A673 (cell line): ENCODE measurements around the gene RPS6KA3.

ENCODE experiments used
- EZH2 ChIP-seq: fragments of 200-600 bp; sonication (generic); IDR thresholded peaks from 2 replicates; pipeline ENCODE4 v1.6.1; 2017; ENCODE audit warnings: borderline replicate concordance, low read depth, mild to moderate bottlenecking, mixed read lengths, antibody characterized with exemption, low read length; ENCODE audit not compliant: poor library complexity, severe bottlenecking
- TF ChIP-seq, protein P1 (sequence below): fragments of 300-800, 200-600 bp; sonication (generic); conservative IDR thresholded peaks from 2 replicates; pipeline ENCODE4 v1.5.1; 2017; ENCODE audit warnings: low read depth, mild to moderate bottlenecking, antibody characterized with exemption, low read length, moderate library complexity, mixed read lengths

DNA sequence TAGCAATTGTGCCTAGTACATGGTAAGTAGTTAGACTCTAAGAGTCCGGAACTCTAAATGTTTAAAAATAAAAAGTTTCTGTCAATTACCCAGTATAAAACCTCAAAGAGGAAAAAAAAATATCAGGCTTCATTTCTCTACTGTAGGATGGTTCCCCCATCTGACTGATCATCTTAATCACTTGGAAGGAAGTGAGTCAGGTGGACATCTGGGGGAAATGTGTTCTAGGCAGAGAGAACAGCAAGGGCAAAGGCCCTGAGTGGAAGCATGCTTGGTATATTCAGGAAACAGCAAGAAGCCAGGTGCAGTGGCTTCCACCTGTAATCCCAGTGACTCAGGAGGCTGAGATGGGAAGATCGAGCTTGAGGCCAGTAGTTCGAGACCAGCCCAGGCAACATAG is 122.2 kb downstream of the RPS6KA3 start:
- TF ChIP-seq, protein P1, sequence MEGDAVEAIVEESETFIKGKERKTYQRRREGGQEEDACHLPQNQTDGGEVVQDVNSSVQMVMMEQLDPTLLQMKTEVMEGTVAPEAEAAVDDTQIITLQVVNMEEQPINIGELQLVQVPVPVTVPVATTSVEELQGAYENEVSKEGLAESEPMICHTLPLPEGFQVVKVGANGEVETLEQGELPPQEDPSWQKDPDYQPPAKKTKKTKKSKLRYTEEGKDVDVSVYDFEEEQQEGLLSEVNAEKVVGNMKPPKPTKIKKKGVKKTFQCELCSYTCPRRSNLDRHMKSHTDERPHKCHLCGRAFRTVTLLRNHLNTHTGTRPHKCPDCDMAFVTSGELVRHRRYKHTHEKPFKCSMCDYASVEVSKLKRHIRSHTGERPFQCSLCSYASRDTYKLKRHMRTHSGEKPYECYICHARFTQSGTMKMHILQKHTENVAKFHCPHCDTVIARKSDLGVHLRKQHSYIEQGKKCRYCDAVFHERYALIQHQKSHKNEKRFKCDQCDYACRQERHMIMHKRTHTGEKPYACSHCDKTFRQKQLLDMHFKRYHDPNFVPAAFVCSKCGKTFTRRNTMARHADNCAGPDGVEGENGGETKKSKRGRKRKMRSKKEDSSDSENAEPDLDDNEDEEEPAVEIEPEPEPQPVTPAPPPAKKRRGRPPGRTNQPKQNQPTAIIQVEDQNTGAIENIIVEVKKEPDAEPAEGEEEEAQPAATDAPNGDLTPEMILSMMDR = no peak
- TF ChIP-seq EZH2 = no peak
